Measurements from ENCODE around the gene TRPV4.

DNA sequence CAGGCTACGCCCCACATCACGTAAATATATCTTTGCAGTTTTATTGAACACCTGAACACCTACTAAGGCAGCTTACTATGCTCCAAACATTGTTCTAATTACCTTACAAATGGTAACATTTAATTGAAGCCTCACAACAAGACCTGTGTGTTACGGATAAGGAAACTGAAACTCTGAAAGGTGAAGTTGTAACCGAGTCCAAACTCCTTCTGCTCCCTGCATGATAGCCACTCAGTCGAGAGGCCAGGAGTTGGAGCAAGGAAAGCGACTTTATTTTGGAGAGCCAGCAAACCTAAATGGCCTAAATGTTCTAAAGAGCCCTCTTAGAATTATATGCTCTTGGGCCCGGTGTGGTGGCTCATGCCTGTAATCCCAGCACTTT lies 12.6 kb upstream of the TRPV4 start:
- TF ChIP-seq, protein P1, sequence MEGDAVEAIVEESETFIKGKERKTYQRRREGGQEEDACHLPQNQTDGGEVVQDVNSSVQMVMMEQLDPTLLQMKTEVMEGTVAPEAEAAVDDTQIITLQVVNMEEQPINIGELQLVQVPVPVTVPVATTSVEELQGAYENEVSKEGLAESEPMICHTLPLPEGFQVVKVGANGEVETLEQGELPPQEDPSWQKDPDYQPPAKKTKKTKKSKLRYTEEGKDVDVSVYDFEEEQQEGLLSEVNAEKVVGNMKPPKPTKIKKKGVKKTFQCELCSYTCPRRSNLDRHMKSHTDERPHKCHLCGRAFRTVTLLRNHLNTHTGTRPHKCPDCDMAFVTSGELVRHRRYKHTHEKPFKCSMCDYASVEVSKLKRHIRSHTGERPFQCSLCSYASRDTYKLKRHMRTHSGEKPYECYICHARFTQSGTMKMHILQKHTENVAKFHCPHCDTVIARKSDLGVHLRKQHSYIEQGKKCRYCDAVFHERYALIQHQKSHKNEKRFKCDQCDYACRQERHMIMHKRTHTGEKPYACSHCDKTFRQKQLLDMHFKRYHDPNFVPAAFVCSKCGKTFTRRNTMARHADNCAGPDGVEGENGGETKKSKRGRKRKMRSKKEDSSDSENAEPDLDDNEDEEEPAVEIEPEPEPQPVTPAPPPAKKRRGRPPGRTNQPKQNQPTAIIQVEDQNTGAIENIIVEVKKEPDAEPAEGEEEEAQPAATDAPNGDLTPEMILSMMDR (IDR thresholded peaks at IDR 0.05) = no peak
- TF ChIP-seq POLR2A (IDR thresholded peaks at IDR 0.05) = no peak

Measured in lower leg skin (tissue), 3 donors.